AG08396 (cell line): Measurements from ENCODE around the gene CMIP.
"Not testable (repeated sequence)": the region's sequence is repeated elsewhere in the genome, so short reads cannot be mapped to it uniquely, and the experiment has no call there.

Experiments used
- DNase-seq: peaks from one replicate; pipeline ENCODE4 v3.0.0; 2012; ENCODE audit warnings: low spot score, mixed read lengths

CMIP gene

DNA sequence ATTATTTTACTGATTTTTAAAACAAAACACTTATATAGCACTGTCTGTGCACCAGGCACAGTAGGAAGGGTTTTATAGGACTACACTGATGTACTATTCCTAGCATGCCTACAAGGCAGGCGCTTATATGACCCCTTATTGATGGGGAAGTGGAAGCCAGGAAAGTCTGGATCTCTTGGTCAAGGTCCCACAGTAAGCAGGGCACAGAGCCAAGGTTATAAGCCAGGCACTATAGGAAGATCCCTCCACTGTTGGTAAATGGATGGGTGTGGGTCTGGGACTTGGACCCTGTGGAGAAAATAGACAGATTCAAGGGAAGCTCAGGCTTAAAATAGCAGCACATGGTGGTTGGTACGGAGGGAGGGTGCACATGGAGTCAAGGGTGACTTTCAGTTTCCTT is 275.4 kb downstream of the CMIP start:
- no peak for DNase-seq

DNA sequence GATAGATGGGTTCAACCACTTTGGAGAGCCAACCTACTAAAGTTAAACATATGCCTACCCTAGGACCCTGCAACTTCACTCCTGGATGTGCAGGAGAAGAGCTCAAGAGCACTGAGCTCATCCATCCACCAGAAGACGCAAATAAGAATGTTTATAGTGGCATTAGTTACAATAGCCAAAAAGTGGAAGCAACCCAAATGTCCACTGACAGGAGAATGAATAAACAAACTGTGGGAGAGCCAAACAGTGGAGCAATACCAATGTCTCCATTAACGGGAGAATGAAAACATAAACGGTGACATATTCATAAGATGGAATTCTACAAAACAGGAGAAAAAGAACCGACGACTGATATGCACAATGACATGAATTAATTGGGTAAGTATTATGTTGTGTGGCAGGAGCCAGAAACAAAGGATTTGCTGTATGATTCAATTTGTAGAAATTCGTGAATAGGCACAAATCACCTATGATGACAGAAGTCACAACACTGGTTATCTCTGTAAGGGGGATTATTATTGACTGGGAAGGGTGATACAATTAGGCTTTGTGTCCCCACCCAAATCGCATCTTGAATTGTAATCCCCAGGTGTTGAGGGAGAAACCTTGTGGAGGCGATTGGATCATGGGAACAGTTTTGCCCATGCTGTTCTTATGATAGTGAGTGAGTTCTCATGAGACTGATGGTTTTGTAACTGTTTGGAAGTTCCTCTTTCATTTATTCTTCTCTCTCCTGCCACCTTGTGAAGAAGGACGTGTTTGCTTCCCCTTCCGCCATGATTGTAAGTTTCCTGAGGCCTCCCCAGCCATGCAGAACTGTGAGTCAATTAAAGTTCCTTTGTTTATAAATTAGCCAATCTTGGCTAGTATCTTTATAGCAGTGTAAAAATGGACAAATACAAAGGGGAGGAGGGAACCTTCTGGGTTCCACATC is 276.6 kb downstream of the CMIP start:
- no peak for DNase-seq

DNA sequence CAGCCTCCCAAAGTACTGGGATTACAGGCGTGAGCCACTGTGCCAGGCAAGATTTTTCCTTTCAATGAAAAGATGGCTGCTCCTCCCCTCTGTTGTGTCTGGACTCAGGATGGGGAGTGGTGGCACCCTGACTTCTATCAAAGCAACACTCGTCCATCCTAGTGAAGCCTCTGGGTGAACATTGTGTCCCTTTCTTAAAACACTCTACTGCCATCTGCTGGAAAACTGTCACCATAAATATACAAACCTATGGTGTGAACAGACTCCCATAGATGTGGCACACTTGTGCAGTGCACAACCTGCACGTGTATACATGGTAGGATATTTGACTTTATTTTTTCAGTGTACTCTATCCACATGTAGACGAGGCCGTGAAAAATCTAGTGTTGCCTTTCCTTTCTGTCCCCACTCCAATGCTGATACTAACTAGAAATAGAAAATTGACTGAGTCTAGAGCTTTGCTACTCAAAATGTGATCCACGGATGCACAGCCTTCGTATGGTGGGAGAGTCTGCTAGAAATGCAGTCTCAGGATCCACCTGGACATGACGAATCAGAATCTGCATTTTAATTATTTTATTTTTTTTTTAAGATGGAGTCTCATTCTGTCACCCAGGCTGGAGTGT is 278.6 kb downstream of the CMIP start:
- DNase-seq = peak; percentile 78

DNA sequence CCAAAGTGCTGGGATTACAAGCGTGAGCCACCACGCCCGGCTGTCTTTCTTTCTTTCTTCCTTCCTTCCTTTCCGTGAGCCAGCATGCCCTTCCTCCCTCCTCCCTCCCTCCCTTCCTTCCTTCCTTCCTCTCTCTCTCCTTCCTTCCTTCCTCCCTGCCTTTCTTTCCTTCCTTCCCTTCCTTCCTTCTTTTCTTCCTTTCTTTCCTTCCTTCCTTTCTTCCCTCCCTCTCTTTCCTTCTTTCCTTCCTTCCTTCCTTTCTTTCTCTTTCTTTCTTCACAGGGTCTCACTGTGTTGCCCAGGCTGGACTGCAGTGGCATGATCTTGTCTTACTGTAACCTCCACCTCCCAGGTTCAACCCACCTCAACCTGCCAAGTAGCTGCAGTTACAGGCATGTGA is 283.8 kb downstream of the CMIP start:
- DNase-seq = no peak

DNA sequence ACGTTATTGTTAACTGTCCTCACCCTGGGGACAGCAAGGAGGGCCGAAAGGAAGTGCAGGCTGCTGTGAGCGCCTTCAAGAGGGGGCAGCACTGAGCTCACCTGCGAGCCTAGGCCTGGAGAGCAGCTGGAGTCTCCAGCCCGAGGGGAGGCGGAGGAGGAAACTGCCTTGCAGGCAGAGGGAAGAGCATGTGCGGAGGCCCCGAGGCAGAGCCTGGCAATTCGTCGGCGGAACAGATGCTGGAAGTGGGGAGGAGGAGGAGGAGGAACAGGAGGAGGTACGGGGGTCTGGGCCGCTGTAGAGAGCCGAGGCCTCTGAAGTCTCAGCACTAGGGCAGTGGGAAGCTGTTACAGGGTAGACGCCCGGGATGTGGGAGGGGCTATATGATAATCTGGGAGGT is 284.8 kb downstream of the CMIP start:
- DNase-seq = no peak

DNA sequence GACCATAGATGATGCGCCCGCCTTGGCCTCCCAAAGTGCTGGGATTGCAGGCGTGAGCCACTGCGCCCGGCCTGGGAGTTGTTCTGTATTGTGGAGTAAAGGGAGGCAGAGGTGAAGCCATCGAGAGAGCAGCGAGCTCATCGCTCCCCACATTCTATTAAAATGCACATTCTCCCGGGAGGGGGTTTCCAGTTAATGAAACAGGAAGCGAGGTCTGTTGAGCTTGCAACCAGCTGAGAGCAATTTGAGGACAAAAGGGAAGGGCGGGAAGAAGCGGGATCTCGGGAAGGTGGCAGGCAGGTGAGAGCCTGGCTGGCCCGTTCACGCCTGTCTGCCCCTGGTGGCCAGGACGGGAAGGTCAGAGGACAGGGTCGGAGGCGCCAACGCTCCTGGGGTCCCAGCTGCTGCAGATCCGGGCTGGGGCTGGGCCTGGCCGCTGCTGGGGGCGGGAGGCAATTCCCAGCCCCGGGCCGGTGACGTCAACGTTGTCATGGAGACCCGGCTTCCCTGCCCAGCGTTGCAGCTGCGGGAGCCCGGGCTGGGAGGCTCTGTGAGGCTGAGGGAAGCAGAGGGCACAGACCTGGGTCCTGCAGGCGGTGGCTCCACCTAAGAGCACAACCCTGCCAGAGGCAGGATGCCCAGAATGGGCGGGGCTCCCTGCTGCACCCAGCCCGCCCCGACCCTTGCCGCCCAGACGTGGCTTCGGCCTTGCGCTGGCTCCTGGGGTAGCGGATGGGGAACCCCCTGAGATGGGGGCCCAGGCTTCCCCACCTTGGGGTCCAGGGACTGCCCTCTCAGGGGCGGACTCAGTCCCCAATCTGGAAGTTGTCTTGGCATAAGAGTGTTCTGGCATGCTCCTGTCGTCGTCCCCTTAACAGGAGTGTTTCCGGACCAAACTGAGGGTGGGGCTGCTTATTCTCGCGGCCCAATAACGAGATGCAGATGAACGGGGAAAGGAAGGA is 285.8 kb downstream of the CMIP start:
- DNase-seq = peak; percentile 90

DNA sequence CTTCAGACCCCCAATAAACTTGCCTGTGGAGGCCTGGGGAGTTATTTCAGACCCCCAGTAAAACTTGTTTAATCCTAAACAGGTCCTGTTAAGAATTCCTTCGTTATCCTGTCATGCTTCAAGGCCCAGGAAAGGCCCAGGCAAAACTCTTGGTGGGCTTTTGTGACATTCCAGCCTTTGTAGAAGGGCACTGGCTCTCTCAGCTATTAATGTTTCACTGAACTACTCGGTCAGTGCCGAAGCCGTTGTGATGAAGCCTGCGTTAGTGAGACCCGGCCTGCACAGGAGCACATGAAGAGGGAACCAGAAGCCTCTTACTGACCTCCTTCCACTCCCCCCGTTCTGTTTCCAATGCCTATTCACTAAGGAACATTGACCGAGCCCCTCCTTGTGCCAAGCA is 287.0 kb downstream of the CMIP start:
- DNase-seq = no peak

DNA sequence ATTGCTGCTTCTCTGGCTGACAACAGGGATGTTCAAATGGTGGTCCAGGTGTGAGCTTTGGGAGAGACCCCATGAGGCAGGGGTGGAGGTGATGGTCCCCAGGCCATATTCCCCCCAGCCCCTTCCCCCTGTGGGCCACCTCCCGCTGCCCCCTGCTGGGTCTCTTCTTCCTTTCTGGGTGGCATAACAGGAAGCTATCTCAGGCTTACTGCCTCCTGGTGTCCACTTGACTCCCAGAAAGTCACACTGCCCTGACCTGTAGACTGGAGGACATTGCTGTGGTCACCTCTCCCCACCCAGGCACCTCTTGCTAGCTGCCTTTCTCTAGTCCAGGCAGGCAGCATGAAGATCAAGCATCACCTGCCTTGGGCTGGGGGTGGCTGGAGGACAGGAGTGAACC is 288.1 kb downstream of the CMIP start:
- no peak for DNase-seq

DNA sequence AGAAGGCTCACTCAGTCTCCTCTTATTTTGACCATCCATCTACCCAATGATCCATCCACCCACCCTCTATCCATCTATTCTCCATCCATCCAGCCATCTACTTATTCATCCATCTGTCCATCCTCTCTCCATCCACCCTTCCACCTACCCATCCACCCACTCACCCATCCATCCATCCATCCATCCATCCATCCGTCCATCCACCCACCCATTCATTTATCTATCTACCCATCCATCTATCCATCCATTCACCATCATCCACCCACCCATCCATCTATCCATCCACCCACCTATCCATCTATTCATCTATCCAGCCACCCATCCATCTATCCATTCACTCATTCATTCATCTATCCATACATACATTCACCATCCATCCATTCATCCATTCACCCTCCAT is 288.7 kb downstream of the CMIP start:
- no peak for DNase-seq

DNA sequence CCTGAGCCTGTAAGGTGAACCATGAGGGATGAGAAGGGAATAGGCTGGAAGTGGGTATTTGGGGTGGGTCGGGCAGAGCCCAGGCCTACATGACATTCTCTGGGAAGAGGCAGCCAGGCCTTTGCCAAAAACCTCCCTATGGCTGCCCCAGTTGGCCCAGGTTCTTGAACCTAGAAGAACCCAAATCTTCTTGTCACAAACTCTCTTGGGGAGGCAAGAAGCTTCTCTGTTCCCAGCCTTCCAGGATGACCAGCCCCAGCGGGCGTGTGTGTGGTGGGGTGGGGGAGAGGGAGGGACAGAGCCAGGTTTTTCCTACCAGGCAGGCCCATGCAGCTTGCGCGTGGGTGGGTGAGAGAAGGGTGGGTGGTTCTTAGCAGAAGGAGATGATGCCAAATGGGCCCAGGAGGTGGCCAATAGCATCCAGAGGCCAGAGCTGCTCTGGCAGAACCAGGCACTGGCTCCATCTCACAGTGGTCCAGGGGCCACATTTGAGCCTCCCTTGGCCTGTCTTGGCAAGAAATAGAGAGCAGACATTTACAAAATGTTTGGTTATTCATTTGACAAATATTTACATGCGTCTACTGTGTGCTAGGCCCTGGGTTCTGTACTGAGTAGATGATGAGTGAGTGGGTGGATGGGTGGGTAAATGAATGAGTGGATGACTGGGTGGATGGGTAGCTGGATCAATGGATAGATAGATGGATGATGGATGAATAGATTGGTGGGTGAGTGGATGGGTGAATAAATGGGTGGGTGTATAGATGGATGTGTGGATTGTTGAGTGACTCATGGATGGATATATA is 290.2 kb downstream of the CMIP start:
- no peak for DNase-seq

DNA sequence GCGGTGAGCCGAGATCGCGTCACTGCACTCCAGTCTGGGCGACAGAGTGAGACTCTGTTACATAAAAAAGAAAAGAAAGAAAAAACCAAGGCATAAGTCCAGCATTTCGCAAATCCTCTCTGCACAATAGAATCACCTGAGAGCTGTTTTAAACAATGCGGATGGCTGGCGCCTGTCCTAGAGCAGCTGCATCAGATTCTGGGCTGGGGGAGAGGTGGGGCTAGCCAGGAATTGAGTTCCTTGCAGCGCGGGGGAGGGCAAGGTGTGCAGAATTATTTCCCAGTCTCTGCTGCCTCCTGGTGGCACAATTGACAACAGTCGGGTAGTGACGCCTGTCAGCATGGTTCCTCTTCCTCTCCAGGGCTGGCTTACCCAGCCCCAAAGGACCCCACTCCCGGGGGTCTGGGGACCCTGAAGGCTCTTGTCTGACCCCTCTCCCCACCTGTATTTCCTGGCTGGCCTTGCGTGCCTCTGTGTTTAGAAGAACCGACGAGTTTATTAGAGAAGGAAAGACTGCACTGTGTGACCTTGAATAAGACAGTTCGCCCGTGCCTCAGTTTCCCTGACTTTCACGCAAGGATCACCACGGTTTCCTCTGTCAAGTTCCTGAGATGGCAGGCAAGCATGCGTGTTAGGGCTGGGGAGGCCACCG is 293.4 kb downstream of the CMIP start:
- peak; percentile 82 for DNase-seq

DNA sequence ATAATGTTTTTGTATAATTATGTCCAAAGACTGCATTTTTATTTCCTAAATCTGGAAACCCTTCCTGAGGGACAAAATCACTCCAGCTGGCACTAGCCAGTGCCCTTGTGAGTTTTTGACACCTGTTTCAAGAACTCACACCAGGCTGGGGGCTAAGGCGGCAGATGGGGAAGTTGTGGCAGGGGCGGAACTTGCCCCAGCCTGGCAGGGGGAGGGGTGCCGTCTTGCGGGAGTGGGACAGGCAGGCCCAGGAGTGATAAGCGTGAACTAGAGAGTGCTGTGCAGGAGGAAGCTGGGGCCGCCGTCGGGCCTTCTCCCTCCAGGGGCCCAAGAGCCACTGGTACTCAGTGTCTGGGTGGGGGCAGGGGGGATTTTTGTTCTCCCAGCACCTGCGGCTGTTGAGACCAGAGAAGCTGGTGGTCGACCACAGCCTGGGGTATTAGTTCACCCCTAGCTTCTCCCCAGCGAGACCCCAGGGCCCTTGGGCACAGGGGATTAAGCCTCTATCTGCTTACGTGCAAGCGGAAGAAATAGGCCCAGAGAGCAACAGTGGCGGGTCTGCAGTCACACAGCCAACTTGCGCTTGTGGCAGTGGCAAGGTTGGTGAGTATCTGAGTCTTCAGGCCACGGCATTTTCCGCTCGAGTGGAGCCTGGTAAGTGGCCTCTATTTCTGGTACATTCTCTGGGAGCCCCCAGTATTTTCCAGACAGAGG is 294.3 kb downstream of the CMIP start:
- DNase-seq = no peak

DNA sequence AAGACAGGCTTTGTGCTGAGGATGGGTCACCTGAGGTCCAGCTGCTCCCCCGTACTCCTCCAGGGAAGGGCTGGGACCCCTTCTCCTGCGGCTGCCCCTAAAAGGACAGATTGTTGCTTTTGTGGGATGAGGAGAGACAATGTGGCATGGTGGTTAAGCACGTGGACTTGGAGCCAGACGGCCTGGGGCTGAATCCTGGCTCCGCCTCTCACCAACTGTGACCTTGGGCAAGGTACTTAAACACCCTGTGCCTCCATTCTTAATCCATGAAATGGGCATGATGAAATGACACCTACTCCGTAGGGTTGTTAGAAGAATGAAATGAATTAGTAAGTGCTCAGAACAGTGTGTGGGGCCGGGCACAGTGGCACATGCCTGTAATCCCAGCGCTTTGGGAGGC is 294.9 kb downstream of the CMIP start:
- no peak for DNase-seq

DNA sequence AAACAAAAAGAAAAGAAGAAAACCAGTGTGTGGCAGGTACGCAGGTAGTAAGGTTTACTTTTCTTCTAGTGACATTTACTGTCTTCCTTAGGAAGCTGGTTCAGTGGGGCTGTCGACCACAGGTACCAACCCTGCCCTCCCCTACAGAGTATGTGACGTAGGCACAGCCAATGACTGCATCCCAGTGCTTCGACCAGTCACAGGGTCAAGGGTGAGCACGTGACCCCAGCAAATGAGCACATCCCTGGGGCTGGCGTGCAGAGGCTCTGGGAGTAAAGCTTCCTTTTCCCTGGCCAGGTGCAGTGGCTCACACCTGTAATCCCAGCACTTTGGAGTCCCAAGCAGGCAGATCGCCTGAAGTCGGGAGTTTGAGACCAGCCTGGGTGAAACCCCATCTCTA is 295.6 kb downstream of the CMIP start:
- DNase-seq = no peak

DNA sequence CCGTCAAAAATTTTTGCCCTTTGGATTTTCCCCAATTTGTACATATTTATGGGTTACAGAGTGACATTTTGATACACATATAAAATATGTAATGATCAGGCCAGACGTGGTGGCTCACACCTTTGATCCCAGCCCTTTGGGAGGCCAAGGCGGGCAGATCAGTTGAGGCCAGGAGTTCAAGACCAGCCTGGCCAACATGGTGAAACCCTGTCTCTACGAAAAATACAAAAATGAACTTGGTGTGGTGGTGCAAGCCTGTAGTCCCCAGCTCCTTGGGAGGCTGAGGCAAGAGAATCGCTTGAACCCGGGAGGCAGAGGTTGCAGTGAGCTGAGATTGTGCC is 296.8 kb downstream of the CMIP start:
- not testable (repeated sequence) for DNase-seq

DNA sequence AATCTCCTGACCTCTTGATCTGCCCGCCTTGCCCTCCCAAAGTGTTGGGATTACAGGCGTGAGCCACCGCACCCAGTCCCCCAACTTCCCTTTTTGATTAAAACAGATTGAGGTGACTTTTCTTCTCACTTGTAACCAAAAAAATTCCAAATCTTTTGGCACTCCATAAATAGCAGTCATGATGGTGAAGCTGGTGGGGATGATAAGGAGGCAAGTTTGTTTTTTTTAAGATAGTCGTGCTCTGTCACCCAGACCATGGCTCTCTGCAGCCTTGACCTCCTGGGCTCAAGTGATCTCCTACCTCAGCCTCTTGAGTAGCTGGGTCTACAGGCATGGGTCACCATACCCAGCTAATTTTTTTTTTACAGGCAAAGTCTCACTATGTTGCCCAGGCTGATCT is 299.8 kb downstream of the CMIP start:
- no peak for DNase-seq

DNA sequence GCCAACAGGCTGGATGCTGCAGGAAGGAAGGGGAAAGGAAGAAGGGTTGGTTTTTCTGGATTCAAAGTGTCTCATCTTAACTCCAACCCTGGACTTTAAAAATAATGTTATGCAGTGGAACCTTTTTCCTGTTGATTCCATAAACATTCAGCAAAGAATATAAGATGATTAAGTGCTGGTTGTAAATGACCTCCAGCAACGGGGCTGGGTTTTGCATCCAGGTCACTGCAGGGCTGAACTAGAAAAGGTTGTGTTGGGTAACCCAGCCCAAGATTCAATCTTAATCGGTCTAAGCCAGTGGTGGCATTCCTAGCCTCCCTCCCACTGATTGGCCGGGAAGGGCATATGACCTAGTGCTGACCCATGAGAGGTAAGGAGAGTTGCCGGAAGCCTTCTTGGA is 300.3 kb downstream of the CMIP start:
- DNase-seq = no peak

DNA sequence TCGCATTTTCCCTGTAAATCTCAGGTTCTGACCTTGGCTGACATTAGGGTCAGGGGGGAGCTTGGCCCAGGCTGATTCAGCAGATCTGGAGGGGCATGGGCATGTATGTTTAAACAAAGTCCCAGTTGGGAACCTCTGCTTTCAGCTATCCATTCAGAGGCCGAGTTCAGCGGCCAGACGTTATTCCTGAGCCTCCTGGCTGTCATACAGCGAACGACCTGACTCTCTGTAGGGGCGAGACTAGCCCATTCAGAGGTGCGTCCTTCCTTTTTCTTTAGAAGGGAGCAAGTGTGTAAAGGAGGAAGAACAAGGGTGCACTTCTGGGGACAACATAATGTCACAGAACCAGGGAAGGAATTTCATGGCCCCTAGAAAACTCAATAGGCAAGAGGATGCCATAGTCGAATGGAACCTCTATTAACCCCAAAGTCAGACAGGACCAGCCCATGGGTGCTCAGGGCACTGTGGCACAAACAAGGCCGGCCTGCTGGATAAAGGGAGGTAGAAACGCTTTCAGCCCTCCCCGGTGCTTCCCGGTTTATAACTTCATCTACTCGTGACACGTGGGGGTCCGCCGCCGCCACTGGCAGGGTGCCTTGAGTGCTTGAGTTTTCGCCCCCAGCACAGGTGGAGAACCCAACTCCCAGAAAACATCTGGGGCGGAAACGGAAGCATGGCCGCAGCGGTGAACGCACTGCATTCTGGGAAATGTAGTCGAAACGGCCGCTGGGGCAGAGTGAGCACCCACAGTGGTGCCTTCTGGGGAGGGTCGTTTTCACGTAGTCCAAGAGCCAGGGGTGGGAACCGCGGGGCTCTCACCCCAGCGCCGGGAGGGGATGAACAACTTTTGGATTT is 301.3 kb downstream of the CMIP start:
- DNase-seq = peak; percentile 82

DNA sequence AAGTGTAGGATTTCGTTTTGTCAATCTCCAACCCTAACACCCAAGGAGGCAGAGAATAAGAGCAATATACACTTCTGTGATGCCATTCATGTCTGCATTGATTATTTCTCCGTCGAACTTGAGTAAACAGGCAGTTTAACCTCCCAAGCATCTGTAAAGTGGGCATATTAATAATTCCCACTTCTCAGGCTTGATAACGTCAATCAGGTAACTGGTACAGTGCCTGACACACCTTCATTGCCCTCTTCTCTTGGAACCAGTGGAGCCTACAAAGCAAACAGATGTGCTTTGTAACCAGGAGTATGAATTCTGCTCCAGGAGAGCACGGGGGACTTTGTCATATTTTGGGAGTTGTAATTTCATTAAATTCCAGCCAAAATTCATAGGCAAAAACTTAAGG is 302.0 kb downstream of the CMIP start:
- no peak for DNase-seq
